Astrocyte (in vitro differentiated cells and primary cell): ENCODE results near the gene GSTA3.

Source experiments
- CTCF ChIP-seq: IDR thresholded peaks from 2 replicates; pipeline ENCODE4 v1.5.1; 2011; ENCODE audit warnings: low read depth, mild to moderate bottlenecking, inconsistent platforms, low read length, moderate library complexity; ENCODE audit not compliant: insufficient read depth
- EZH2 ChIP-seq: IDR thresholded peaks from 2 replicates; pipeline ENCODE4 v1.6.1; 2012; ENCODE audit warnings: mild to moderate bottlenecking, low read length, inconsistent platforms; ENCODE audit not compliant: insufficient read depth

- TF ChIP-seq CTCF, result no peak
- TF ChIP-seq EZH2, result no peak
Measured at GRCh38 chr6:52958546-52959255, 49.2 kb upstream of the GSTA3 start.
